GM12874 (cell line): ENCODE measurements around the gene SLC16A14.

Experiments
- CTCF ChIP-seq: IDR thresholded peaks from 2 replicates; pipeline ENCODE4 v1.5.1; 2011; ENCODE audit warnings: low read depth, mild to moderate bottlenecking, control low read depth, low read length, moderate library complexity; ENCODE audit not compliant: insufficient read depth

SLC16A14 gene

GRCh38 chr2:230052299-230052698 is 16.4 kb downstream of the SLC16A14 start:
- no peak for TF ChIP-seq CTCF

- TF ChIP-seq CTCF, result no peak
Observed at GRCh38 chr2:230050136-230050535, 18.6 kb downstream of the SLC16A14 start.

GRCh38 chr2:230048010-230048671 is 20.6 kb downstream of the SLC16A14 start:
- no peak for TF ChIP-seq CTCF

- no peak for TF ChIP-seq CTCF
Observed at GRCh38 chr2:230046491-230046890, 22.2 kb downstream of the SLC16A14 start.

GRCh38 chr2:230043461-230043860 is 25.3 kb downstream of the SLC16A14 start:
- TF ChIP-seq CTCF, result no peak

- no peak for TF ChIP-seq CTCF
Observed at GRCh38 chr2:230043025-230043424, 25.7 kb downstream of the SLC16A14 start.

GRCh38 chr2:230042195-230042594 is 26.5 kb downstream of the SLC16A14 start:
- no peak for TF ChIP-seq CTCF
